Measurements from ENCODE around the gene TMEM74B.
"Not testable (repeated sequence)": the region's sequence is repeated elsewhere in the genome, so short reads cannot be mapped to it uniquely, and the experiment has no call there.

The TMEM74B gene

DNA sequence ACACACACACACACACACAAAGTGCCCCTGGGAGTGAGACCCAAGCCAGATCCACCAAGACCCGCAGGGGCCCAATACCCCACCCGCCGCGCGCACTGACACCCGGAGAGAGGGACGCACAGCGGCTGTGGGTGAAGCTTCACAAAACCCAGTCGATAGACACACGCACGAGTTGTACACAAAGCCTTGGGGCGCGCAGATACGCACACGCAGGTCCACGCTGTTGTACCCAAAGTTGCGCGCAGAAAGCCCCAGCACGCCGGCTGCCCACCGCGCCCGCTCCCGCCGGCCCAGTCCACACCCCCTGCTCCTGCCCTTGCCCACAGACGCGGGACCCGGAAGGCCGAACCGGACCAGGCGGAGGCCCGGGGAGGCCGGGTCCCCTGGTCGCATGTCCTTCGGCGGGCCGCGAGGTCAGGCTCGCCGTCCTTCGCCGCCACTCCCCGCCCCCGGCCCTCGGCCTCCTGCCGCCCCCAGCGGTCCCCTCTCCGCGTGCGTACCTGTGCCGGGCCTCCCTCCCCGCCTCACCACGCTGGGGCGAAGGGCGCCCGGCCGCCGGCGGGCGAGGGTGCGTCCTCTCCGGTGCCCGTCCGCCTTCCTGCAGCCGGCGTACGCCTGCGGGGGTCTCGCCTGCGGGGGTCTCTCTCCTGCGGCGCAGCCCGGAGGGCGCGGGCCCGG lies at the start of gene TMEM74B:
Gene TMEM74B (minus strand): TSS at position 344 of the 678 bp plus-strand sequence. CDS start 1,180 bp downstream, outside the sequence.
- DNase-seq (ENCODE audit: low spot score) = peak; percentile 32

DNA sequence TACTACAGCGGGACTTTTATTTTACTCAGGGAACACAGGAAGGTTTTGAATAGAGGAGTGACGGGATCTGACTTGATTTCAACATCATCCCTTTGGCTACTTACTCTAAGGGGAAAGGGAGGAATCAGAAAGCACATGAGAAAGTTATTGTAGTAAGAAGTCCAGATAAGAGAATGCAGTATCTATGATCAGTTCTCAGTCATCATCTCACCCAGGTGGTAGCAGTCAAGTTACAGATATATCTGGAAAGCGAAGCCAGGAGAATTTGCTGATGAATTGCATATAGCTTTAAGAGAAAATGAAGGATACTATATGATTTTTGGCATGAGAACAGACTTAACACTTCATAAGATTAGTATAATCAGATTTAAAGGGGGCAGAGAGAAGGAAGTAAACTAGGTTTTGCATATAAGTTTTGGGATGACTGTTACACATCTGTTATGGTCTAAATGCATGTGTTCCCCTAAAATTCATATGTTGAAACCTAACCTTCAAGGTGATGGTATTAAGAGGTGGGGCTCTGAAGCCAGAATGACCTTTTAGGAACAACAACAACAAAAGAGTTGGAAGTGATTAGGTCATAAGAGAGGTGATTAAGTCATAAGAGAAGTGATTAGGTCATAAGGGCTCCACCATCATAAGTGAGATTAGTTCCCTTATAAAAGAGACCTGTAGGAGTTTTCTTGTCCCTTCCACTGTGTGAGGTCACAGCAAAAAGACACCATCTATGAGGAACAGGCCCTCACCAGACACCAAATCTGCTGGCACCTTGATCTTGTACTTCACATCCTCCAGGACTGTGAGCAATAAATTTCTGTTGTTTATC lies 47.7 kb upstream of the TMEM74B start:
- no peak for DNase-seq (ENCODE audit: low spot score)

DNA sequence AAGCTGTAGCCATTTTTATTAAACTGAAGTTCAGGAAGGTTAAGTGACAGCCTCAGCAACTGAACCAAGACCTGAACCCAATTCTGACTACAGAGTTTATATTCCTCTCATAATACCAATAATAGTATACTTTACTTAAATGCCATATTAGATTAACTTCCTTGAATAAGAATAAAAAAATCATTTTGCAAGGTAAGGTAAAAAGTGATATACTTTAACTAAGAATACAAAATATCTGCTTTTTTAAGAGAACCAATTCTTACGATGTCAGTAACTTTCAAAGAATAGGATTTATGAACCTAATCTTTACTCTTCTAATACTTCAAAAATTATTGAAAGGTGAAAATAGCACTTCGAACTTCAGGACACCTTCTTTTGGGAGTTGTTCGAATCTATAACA lies 44.8 kb upstream of the TMEM74B start:
- DNase-seq (ENCODE audit: low spot score) = no peak

DNA sequence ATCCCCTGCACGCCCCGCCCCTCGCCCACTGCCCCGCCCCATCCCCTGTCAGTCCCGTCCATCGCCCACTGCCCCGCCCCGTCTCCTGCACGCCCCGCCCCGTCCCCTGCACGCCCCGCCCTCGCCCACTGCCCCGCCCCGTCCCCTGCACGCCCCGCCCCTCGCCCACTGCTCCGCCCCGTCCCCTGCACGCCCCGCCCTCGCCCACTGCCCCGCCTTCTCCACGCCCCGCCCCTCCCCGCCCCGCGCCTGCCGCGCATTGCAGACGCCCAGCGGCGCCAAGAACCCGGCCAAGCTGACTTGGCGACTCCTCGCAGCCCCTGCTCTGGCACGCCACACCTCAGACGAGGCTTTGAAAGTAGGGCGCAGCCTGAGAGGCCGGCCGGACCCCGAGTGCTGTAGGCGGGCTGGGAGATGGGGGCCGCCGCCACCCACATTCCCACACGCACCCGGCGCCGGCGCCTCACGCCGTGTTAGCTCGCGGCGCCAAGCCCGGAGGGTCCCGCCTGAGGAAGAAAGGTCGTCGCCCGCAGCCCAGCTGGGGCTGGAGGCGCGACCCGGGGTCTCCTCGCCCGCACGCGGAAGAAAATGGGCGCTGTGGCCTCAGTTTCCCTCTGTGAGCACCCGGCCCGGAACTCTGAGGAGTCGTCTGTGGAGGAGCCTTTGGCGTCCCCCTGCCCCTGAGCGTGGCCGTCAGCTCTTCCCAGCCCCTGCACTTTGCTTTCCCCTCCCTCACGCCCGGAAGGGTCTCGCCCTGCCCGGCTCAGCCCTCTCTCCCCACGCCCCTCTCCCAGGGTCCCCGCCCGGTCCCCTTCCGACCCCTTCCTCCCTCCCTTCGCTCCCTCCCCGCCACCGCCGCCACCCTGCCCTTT lies 41.2 kb upstream of the TMEM74B start, which contains the start of gene RAD21L1:
Gene RAD21L1 (plus strand): TSS at position 262 of the 872 bp plus-strand sequence. CDS start 2,410 bp downstream, outside the sequence.
- DNase-seq (ENCODE audit: low spot score) = peak; percentile 96

DNA sequence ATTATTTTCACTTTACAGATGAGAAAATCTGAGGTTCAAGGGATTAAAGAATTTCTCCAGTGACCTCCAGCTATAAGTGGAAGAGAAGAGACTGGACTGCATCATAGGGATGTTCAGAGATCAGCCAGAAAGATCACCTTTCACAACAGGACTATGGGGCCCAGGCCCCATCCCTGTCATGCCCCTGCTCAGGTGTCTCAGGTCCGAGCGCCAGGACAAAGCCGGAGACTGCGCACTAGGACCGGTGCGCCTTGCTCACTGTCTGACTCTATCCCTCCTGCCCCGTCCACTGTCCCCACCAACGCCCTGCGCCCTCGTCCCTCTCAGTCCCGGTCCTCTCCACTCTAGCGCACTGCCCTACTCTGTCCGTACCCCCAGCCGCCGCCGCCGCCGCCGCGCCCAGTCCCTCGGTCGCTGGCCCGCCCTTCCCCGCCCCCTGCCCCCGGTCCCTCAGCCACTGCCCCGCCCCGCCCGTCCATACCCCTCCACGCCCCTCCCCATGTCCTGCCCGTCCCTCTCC lies 40.5 kb upstream of the TMEM74B start:
- no peak for DNase-seq (ENCODE audit: low spot score)

DNA sequence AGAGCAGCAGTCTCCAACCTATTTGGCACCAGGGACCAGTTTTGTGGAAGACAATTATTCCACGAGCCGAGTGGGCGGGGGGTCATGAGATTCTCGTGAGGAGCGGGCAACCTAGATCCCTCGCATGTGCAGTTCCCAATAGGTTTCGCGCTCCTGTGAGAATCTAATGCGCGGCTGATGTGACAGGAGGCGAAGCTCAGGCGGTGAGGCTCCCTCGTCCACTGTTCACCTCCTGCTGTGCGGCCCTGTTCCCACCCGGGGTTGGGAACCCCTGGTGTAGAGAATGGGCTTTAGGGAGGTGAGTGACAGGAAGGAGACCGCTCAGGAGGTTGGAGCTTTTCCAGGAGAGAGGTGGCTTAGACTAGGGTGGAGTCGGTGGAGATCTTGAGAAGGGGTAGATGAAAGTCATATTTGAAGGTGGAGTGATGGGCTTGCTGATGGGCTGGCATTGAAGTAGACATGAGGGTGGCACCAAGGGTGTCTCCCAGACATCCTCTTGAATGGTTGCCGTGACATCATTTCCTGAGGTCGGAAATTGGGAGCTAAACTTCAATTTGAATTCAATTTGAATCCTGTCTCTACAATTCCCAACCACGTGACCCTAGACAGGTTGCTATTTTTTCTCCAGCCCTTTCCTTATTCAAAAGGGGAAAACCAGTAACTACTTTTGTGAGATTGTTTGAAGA lies 39.6 kb upstream of the TMEM74B start:
- no peak for DNase-seq (ENCODE audit: low spot score)

DNA sequence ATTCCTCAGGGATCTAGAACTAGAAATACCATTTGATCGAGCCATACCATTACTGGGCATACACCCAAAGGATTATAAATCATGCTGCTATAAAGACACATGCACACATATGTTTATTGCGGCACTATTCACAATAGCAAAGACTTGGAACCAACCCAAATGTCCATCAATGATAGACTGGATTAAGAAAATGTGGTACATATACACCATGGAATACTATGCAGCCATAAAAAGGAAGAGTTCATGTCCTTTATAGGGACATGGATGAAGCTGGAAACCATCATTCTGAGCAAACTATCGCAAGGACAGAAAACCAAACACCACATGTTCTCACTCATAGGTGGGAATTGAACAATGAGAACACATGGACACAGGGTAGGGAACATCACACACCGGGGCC lies 38.0 kb upstream of the TMEM74B start:
- not testable (repeated sequence) for DNase-seq (ENCODE audit: low spot score)

DNA sequence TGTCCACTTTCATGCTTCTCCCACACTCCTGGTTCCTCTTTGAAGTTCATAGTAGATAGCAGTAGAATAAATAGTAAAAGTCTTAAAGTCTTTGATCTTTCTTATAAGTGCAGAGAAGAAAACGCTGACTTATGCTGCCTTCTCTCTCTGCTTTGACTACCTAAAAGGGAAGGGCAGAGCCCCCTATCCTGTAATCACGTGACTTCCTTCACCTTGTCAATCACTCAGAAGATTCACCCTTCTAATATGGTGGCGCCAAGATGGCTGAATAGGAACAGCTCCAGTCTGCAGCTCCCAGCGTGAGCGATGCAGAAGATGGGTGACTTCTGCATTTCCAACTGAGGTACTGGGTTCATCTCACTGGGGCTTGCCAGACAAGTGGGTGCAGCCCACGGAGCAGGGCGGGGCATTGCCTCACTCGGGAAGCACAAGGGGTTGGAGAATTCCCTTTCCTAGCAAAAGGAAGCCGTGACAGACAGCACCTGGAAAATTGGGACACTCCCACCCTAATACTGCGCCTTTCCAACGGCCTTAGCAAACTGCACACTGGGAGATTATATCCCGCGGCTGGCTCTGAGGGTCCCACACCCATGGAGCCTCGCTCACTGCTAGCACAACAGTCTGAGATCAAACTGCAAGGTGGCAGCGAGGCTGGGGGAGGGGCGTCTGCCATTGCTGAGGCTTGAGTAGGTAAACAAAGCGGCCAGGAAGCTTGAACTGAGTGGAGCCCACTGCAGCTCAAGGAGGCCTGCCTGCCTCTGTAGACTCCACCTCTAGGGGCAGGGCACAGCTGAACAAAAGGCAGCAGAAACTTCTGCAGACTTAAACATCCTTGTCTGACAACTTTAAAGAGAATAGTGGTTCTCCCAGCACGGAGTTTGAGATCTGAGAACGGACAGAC lies 32.0 kb upstream of the TMEM74B start:
- not testable (repeated sequence) for DNase-seq (ENCODE audit: low spot score)

DNA sequence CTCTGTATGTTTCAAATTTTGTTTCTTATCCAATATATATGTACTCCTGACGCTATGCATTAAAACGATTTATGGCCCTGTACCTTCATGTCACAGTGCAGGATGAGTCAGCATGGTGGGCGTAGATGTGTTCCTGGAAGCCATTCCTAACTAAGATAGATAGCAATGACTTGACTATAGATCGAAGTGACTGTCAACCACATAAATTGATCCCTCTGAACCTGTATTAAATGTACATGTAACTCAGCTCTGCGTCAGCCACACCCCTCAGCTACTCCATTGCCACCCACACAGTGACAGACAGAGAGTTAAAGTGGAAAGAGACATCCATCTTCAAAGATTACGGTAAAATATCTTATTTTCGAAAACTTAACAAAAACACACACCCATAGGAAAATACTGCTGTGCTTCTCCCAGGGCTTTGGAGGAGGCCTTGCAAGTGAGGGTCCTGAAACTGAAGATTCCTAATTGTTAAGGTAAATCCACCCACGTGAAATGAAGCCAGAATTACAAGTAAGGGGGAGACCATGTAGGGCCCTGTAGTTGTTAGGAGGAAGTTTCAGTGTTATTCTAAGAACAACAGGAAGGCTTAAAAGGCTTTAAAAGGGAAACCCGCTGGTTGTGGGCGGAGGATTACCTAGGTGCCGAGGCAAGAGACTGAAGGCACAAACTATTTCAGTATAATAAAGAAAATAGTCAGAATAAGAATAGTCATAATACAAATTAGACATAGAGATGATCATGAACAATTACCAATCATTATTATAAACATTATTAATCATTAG lies 30.8 kb upstream of the TMEM74B start:
- DNase-seq (ENCODE audit: low spot score) = no peak

DNA sequence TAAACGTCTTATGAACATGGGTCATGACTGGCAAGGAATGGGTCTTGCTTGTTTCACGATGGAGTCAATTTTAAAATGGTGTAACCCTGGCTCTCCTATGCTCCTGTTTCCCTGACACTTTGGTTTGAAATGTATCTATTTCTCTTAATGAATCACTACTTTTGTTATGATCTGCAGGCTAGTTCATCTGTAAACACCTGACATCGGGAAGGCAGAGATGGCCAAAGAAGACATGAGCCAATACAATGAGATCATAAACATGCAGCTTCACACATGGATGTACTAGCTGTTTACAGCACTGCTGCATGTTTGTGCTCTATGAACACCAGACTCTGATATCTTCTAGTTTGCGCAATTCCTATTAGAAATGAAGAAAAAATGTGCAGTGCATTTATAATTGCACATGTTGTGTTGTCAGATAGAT lies 30.1 kb upstream of the TMEM74B start:
- no peak for DNase-seq (ENCODE audit: low spot score)

DNA sequence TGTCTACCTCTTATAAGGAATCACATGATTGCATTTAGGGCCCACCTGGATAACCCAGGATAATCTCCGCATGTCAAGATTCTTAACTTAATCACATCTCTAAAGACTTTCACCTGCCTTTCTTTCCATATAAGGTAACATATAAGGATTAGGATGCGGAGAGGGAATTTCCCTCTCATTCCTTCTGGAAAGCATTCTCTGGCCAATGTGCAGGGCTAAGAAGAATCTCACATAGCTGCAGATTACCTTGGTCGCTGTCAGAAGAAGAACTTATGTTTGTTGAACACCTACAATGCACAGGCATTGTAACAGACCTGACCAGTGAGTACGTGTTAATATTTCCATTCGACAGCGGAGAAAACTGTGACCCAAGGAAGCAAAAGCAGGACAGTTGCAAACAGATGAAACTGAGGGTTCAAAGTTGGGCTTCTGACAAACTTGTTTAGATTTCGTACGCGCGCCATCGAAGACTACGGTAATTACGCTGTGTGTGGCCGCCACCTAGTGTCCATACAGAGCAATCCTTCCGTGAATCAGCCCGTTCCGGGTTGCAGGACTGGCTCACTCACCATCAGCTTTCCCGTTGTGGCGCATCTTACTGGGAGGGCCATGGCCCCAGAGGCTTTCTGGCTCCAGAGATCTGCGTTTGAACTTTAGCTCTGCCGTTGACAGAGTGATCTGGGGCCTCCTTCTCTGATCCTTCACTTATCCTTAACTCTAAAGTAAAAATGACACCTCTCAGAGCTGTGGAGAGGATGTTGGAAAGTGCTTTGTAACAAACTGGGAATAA lies 28.0 kb upstream of the TMEM74B start:
- DNase-seq (ENCODE audit: low spot score) = peak; percentile 78

DNA sequence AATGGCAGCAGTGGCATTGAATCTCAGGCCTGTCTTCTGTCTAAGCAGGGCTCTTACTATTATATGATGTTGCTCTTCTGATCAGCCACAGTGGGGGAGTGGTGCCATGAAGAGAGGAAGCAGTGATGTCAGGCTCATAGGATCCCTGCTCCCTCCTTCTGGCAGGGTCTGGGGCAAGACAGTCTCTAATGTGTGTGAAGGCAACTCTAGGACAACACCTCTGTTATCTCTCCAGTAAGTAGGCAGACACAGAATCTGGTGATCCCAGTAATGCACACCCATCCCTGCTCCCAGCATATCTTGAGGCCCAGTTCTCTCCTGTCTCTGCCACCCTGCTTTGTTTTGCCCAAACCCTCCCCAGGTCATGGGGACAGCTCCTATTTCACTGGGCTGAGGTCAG lies 27.2 kb upstream of the TMEM74B start:
- no peak for DNase-seq (ENCODE audit: low spot score)

DNA sequence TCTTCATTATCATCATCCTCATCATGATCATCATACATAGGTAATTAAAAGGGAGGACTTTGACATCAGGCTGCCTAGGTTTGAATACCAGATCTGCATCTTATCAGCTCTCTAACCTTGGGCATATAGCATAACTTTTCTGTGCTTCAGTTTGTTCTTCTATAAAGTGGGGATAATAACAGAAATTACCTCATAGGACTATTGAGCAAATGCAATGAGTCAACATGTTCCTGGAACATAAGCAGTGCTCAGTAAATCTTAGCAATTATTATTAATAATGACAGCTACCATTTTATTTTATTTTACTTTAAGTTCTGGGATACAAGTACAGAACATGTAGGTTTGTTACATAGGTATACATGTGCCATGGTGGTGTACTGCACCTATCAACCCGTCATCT lies 25.7 kb upstream of the TMEM74B start:
- no peak for DNase-seq (ENCODE audit: low spot score)

DNA sequence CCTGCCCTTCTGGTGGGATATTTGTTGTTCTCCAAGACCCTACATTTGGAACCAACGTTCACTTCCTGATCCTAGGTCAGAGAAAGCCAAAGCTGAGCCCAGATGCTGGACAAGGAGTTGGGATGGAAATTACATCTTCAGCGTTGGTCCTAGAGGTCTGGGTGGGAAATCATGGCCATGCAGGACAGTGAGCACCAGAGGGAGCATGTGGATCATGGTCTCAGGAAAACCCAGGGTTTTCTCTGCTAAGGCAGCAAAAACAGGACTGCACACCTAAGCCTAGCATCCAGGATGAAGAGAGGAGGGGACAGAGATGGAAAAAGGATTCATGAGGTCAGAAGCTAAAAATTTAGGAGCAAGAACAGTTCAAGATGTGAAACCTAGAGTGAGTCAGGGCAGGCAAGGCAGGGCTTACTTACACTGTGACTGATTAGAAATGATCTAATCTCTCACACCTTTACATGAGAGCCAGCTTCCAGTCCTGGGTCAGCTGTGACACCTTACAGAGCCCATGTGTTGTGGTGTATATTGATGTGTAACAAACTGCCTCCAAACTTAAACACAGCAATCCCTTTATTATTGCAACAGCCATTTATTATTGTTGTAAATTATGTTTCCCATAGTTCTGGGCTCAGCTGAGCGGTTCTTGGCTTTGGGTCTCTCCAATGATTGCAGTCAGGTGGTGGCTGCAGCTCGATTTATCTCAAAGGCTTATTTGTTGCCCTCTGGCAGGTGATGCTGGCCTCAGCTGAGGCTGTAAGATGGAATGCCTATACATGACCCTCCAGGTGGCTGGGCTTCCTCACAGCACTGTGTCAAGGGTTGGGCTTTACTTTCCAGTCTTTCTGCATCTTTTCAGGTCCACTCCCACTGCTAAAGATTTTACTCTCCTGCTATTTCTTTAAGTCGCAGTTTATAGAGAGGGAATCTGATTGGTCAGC lies 24.9 kb upstream of the TMEM74B start:
- DNase-seq (ENCODE audit: low spot score) = peak; percentile 29

DNA sequence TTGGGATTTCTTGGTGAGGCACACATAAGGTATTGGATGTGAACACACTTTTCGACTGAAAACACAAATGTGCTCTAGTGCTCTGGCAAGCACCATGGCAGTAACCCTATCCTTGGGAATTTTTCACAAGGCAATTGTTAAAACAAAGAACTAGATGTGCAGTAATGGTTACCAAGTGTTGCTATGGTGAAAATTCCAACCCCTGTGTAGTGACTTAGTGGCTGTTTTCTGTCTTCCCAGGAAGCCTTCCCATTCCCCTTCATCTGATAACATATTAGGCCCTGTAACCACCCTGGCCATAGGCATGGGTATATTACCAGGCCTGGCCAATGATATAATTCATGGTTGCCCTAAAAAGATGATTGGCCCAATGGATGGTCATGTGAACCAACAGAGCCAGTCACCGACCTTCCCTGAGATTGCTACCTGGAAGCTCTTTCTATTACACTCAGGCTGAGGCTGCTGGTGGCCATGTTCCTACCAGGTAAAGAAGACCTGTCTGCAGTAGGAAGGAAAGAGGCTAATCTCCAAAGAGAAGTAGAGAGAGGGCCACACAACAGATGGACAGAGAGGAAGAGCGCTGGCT lies 22.6 kb upstream of the TMEM74B start:
- no peak for DNase-seq (ENCODE audit: low spot score)

DNA sequence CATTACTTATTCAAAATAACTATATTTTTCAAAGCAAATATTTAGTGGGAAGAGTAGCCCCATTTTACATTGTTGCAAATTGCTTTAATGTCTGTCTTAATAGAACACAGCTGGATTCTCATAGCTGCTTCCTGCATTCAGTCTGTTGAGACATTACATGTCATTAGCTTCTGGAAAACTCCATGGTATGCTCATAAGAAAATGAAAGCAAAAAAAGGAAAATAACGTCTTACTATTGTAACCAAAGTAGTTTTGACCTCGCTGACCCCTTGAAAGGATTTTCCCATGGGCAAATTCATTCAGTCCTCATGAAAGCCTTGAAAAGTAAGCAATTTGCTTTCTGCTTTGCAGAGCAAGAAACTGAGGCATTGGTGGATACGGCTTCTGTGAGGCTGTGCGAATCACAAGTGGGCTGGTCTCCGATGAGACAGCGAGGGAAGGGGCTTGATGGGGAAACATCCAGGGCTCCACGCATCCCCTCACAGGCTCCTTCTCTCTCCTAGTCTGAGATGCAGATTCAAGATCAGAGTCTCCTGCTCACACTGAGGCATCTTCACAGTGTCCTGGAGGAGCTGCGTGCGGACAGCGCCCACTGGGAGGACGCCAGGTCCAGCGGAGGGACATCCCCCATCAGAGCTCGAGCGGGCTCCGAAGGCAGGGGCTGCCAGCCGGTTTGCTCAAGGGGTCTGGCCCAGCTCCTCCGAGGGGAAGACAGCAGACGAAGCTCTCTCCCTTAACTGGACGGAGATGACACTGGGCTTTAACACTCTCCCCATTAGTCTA lies 21.8 kb upstream of the TMEM74B start:
- no peak for DNase-seq (ENCODE audit: low spot score)
